ENCODE data around the gene GABRB1. TPM values are rescaled to one million over a fixed set of nuclear protein-coding genes. Genes with fewer than 3 reads are reported as not detected.
A peak's percentile ranks its signal among the peaks of the same experiment; 100 is the strongest.

The GABRB1 gene
- total and polyA plus RNA-seq, 2 experiments from 2014 or later: 2.8 to 5.5 TPM

GRCh38 chr4:47217291-47217690 lies 185.9 kb downstream of the GABRB1 start:
- no peaks in the 10 kb centered on the region for H3K79me2 ChIP-seq
- H3K36me3 ChIP-seq (replicated peaks; ENCODE audit: insufficient read depth, low read depth): no peaks in the 10 kb centered on the region
- peaks cover 5% of the 10 kb centered on the region for H3K4me1 ChIP-seq (ENCODE audit: insufficient read depth)
- DNase-seq (ENCODE audit: low spot score): no peak
- H3K9me2 ChIP-seq (replicated peaks; ENCODE audit: insufficient read depth): no peaks in the 10 kb centered on the region
- no peaks in the 10 kb centered on the region for H4K20me1 ChIP-seq (ENCODE audit: insufficient read depth, poor library complexity, severe bottlenecking)
- H3K4me3 ChIP-seq: no peak overlapping the region
- no peak overlapping the region for H2AFZ ChIP-seq
- H3K4me2 ChIP-seq: no peak overlapping the region
- no peaks in the 10 kb centered on the region for H3K27me3 ChIP-seq
- 70% methylated on average over 1 of the region's 1 CpG for WGBS (ENCODE audit: low lambda C conversion rate, missing lambda C conversion rate)
- no peak for TF ChIP-seq EZH2phosphoT487 (IDR thresholded peaks at IDR 0.05; ENCODE audit: low read depth, severe bottlenecking, unreplicated experiment)
- TF ChIP-seq EZH2 (IDR thresholded peaks at IDR 0.05; ENCODE audit: borderline replicate concordance): no peak
- TF ChIP-seq CTCF (IDR thresholded peaks at IDR 0.05; ENCODE audit: poor library complexity): no peak
- no peak overlapping the region for H3K27ac ChIP-seq
- H3K9me3 ChIP-seq (ENCODE audit: low read depth): no peaks in the 10 kb centered on the region

DNA sequence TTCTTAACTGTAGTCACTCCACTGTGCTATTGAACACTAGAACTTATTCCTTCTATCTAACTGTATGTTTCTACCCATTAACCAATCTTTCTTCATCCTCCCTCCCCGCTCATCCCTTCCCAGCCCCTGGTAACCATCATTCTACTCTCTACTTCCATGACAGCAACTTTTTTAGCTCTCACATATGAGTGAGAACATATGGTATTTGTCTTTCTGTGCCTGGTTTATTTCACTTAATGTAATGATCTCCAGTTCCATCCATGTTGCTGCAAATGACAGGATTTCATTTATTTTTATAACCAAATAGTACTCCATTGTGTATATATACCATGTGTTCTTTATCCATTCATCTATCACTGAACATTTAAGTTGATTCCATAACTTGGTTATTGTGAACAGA lies 186.5 kb downstream of the GABRB1 start:
- no peaks in the 10 kb centered on the region for H3K79me2 ChIP-seq
- H3K9me3 ChIP-seq (ENCODE audit: low read depth): no peaks in the 10 kb centered on the region
- DNase-seq (ENCODE audit: low spot score): no peak
- no peak overlapping the region for H3K4me3 ChIP-seq
- H3K27ac ChIP-seq: no peak overlapping the region
- H3K4me2 ChIP-seq: no peak overlapping the region
- no peak for TF ChIP-seq EZH2 (IDR thresholded peaks at IDR 0.05; ENCODE audit: borderline replicate concordance)
- no peak for TF ChIP-seq CTCF (IDR thresholded peaks at IDR 0.05; ENCODE audit: poor library complexity)
- TF ChIP-seq EZH2phosphoT487 (IDR thresholded peaks at IDR 0.05; ENCODE audit: low read depth, severe bottlenecking, unreplicated experiment): no peak
- no peaks in the 10 kb centered on the region for H4K20me1 ChIP-seq (ENCODE audit: insufficient read depth, poor library complexity, severe bottlenecking)
- H2AFZ ChIP-seq: no peak overlapping the region
- no peaks in the 10 kb centered on the region for H3K36me3 ChIP-seq (replicated peaks; ENCODE audit: insufficient read depth, low read depth)
- WGBS (ENCODE audit: low lambda C conversion rate, missing lambda C conversion rate): 42% methylated on average over 1 of the region's 1 CpG
- no peaks in the 10 kb centered on the region for H3K9me2 ChIP-seq (replicated peaks; ENCODE audit: insufficient read depth)
- H3K4me1 ChIP-seq (ENCODE audit: insufficient read depth): peaks cover 4% of the 10 kb centered on the region
- no peaks in the 10 kb centered on the region for H3K27me3 ChIP-seq

- H3K79me2 ChIP-seq: no peaks in the 10 kb centered on the region
- H3K27ac ChIP-seq: no peak overlapping the region
- no peaks in the 10 kb centered on the region for H3K36me3 ChIP-seq (replicated peaks; ENCODE audit: insufficient read depth, low read depth)
- no peaks in the 10 kb centered on the region for H3K27me3 ChIP-seq
- no peaks in the 10 kb centered on the region for H4K20me1 ChIP-seq (ENCODE audit: insufficient read depth, poor library complexity, severe bottlenecking)
- no peaks in the 10 kb centered on the region for H3K9me3 ChIP-seq (ENCODE audit: low read depth)
- no peak overlapping the region for H3K4me2 ChIP-seq
- WGBS (ENCODE audit: low lambda C conversion rate, missing lambda C conversion rate): 90% methylated on average over 1 of the region's 1 CpG
- no peak overlapping the region for H2AFZ ChIP-seq
- TF ChIP-seq EZH2phosphoT487 (IDR thresholded peaks at IDR 0.05; ENCODE audit: low read depth, severe bottlenecking, unreplicated experiment) (no peak), EZH2 (IDR thresholded peaks at IDR 0.05; ENCODE audit: borderline replicate concordance) (no peak), CTCF (IDR thresholded peaks at IDR 0.05; ENCODE audit: poor library complexity) (no peak)
- H3K4me1 ChIP-seq (ENCODE audit: insufficient read depth): no peaks in the 10 kb centered on the region
- H3K9me2 ChIP-seq (replicated peaks; ENCODE audit: insufficient read depth): no peaks in the 10 kb centered on the region
- DNase-seq (ENCODE audit: low spot score): no peak
- no peak overlapping the region for H3K4me3 ChIP-seq
These were observed 187.3 kb downstream of the GABRB1 start for GRCh38 chr4:47218631-47219030.

- Histone ChIP-seq H3K9me2 (replicated peaks; ENCODE audit: insufficient read depth) (no peaks in the 10 kb centered on the region), H3K4me2 (no peak overlapping the region), H3K27ac (no peak overlapping the region), H3K4me3 (no peak overlapping the region), H3K27me3 (no peaks in the 10 kb centered on the region), H3K4me1 (ENCODE audit: insufficient read depth) (no peaks in the 10 kb centered on the region), H3K9me3 (ENCODE audit: low read depth) (no peaks in the 10 kb centered on the region), H3K36me3 (replicated peaks; ENCODE audit: insufficient read depth, low read depth) (no peaks in the 10 kb centered on the region), H2AFZ (peak overlapping the region; percentile 13), H3K79me2 (no peaks in the 10 kb centered on the region), H4K20me1 (ENCODE audit: insufficient read depth, poor library complexity, severe bottlenecking) (no peaks in the 10 kb centered on the region)
- TF ChIP-seq EZH2phosphoT487 (IDR thresholded peaks at IDR 0.05; ENCODE audit: low read depth, severe bottlenecking, unreplicated experiment) (no peak), CTCF (IDR thresholded peaks at IDR 0.05; ENCODE audit: poor library complexity) (no peak), EZH2 (IDR thresholded peaks at IDR 0.05; ENCODE audit: borderline replicate concordance) (no peak)
- 69% methylated on average over 2 of the region's 2 CpGs for WGBS (ENCODE audit: low lambda C conversion rate, missing lambda C conversion rate)
- DNase-seq (ENCODE audit: low spot score): no peak
These were observed 188.2 kb downstream of the GABRB1 start for GRCh38 chr4:47219586-47219985.
